ENCODE results near the gene PPP2R5C. TPM values are rescaled to one million over a fixed set of nuclear protein-coding genes. Genes with fewer than 3 reads are reported as not detected.

The PPP2R5C gene
- total and polyA plus RNA-seq, 2 donors (not counting 3 experiments of a cell fraction or from before 2014, with no cell fraction given) = 42.6 to 83.6 TPM

DNA sequence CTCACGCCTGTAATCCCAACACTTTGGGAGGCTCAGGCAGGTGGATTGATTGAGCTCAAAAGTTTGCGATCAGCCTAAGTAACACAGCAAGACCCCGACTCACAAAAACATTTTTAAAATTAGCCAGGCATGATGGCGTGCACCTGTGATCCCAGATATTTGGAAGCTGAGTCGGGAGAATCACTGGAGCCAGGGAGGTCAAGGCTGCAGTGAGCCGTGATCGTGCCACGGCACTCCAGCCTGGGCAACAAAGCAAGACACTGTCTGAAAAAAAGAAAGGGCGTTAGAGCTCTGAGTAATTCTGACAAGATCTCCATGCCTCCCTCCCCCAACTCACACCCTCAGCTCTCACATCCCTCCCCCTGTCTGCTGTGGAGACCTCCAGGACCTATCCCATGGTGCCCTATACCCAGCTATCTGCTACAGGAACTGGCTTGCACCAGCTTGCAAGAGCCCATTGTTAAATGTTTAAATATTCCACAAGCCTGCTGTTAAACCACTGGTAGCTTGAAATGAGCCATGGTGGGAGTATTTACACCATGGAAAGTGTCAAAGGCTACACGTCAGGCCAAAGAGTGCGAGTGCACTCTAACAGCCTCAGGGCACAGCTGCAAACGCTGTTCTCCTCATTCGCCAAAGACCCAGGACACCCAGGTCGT, 35.1 kb upstream of the PPP2R5C start:
- H3K27me3 ChIP-seq (ENCODE audit: control insufficient read depth in 2 of 2, insufficient read depth in 2 of 2, low read length in 2 of 2) = peaks cover 10 to 11% of the 10 kb centered on the region in 2 experiments
- H3K36me3 ChIP-seq (ENCODE audit: control insufficient read depth in 2 of 2, extremely low read depth in 1 of 2, insufficient read depth in 2 of 2, low read length in 2 of 2) = no peaks in the 10 kb centered on the region
- no peaks in the 10 kb centered on the region for H3K9me3 ChIP-seq (replicated peaks; ENCODE audit: control insufficient read depth, insufficient read depth, low read length)
- no peak overlapping the region for H3K27ac ChIP-seq (ENCODE audit: insufficient read depth, low read depth, low read length)
- no peak overlapping the region for H3K9ac ChIP-seq (replicated peaks; ENCODE audit: extremely low read depth, insufficient read depth, low read length)
- no peak overlapping the region for H3K4me3 ChIP-seq (replicated peaks in 1 of 3; ENCODE audit: insufficient read depth in 1 of 3, low read depth in 1 of 3, low read length in 3 of 3)
- peaks cover 15% of the 10 kb centered on the region for H3K4me1 ChIP-seq (ENCODE audit: control insufficient read depth, extremely low read depth, insufficient read depth, low read length)
- H2AFZ ChIP-seq (ENCODE audit: low read depth, low read length) = no peak overlapping the region
- no peak overlapping the region for H3K4me2 ChIP-seq (ENCODE audit: insufficient read depth, low read length)
- intact Hi-C loops (cut with micrococcal nuclease) (no loop called here), dilution Hi-C loops (cut with MboI; ENCODE audit: extremely low pct_ligation_motif_present, low sequenced_read_pairs) (no loop called here)
- TF ChIP-seq, protein P1, sequence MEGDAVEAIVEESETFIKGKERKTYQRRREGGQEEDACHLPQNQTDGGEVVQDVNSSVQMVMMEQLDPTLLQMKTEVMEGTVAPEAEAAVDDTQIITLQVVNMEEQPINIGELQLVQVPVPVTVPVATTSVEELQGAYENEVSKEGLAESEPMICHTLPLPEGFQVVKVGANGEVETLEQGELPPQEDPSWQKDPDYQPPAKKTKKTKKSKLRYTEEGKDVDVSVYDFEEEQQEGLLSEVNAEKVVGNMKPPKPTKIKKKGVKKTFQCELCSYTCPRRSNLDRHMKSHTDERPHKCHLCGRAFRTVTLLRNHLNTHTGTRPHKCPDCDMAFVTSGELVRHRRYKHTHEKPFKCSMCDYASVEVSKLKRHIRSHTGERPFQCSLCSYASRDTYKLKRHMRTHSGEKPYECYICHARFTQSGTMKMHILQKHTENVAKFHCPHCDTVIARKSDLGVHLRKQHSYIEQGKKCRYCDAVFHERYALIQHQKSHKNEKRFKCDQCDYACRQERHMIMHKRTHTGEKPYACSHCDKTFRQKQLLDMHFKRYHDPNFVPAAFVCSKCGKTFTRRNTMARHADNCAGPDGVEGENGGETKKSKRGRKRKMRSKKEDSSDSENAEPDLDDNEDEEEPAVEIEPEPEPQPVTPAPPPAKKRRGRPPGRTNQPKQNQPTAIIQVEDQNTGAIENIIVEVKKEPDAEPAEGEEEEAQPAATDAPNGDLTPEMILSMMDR (IDR thresholded peaks at IDR 0.05; ENCODE audit: extremely low read depth in 1 of 2, insufficient read depth in 1 of 2, low read depth in 1 of 2, low read length in 2 of 2) = no peak
- TF ChIP-seq FOS (IDR thresholded peaks at IDR 0.05; ENCODE audit: borderline replicate concordance, insufficient read depth, low read length) (no peak), GATA2 (IDR thresholded peaks at IDR 0.05; ENCODE audit: insufficient read depth, insufficient read length, low read depth, low read length) (no peak), EZH2 (IDR thresholded peaks at IDR 0.05; ENCODE audit: borderline replicate concordance, low read depth, low read length, severe bottlenecking) (no peak), POLR2AphosphoS5 (IDR thresholded peaks at IDR 0.05; ENCODE audit: insufficient read depth, low read depth, low read length) (no peak), POLR2A (IDR thresholded peaks at IDR 0.05; ENCODE audit: low read depth, low read length) (no peak), JUN (IDR thresholded peaks at IDR 0.05; ENCODE audit: borderline replicate concordance, insufficient read depth, insufficient read length, low read depth) (no peak), MYC (IDR thresholded peaks at IDR 0.05; ENCODE audit: low read depth, low read length) (no peak)
- TF ChIP-seq, protein P2, sequence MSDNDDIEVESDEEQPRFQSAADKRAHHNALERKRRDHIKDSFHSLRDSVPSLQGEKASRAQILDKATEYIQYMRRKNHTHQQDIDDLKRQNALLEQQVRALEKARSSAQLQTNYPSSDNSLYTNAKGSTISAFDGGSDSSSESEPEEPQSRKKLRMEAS (IDR thresholded peaks at IDR 0.05; ENCODE audit: insufficient read depth, insufficient read length) = no peak
- FAIRE-seq (no peak), DNase-seq (ENCODE audit: low read depth, low spot score) (no peak)
- no TSS peak for BruUV-seq (replicated peaks)
- CTCF ChIA-PET = interaction anchor here (1.6 to 1.7 kb wide), 2 partner anchors 19 to 44 kb away, joined by 4 to 5 read pairs; no protein-coding TSS in a partner anchor
- no peaks in the 10 kb centered on the region for H3K9me1 ChIP-seq (replicated peaks; ENCODE audit: control insufficient read depth, extremely low read depth, insufficient read depth, low read length)
- POLR2A ChIA-PET = no interaction called here
- no peaks in the 10 kb centered on the region for H3K79me2 ChIP-seq (ENCODE audit: control insufficient read depth, insufficient read depth, low read length)
- H4K20me1 ChIP-seq (replicated peaks; ENCODE audit: control insufficient read depth, extremely low read depth, insufficient read depth, low read length) = no peaks in the 10 kb centered on the region
